Measurements from ENCODE around the gene AGBL4.

AGBL4 gene

GRCh38 chr1:49606082-49606481 lies 417.7 kb downstream of the AGBL4 start:
- no peak for TF ChIP-seq TAF1 (IDR thresholded peaks at IDR 0.05; ENCODE audit: borderline replicate concordance, insufficient read depth, low read length)
- TF ChIP-seq POLR2AphosphoS5 (IDR thresholded peaks at IDR 0.05; ENCODE audit: low read depth, low read length) = no peak
- TF ChIP-seq REST (IDR thresholded peaks at IDR 0.05; ENCODE audit: insufficient read depth in 1 of 2, low read depth in 2 of 2, low read length in 2 of 2) = no peak
- no peak for TF ChIP-seq FOXP2 (optimal IDR thresholded peaks at IDR 0.05; ENCODE audit: borderline replicate concordance, extremely low read depth, extremely low read length, insufficient read depth)
- no peak for TF ChIP-seq SIN3A (IDR thresholded peaks at IDR 0.05; ENCODE audit: borderline replicate concordance, insufficient read depth, low read length)

GRCh38 chr1:49597436-49597835 lies 426.3 kb downstream of the AGBL4 start:
- TF ChIP-seq TAF1 (IDR thresholded peaks at IDR 0.05; ENCODE audit: borderline replicate concordance, insufficient read depth, low read length) (no peak), SIN3A (IDR thresholded peaks at IDR 0.05; ENCODE audit: borderline replicate concordance, insufficient read depth, low read length) (no peak), REST (IDR thresholded peaks at IDR 0.05; ENCODE audit: insufficient read depth in 1 of 2, low read depth in 2 of 2, low read length in 2 of 2) (no peak), FOXP2 (optimal IDR thresholded peaks at IDR 0.05; ENCODE audit: borderline replicate concordance, extremely low read depth, extremely low read length, insufficient read depth) (no peak), POLR2AphosphoS5 (IDR thresholded peaks at IDR 0.05; ENCODE audit: low read depth, low read length) (no peak)

- no peak for TF ChIP-seq REST (IDR thresholded peaks at IDR 0.05; ENCODE audit: insufficient read depth in 1 of 2, low read depth in 2 of 2, low read length in 2 of 2)
- no peak for TF ChIP-seq FOXP2 (optimal IDR thresholded peaks at IDR 0.05; ENCODE audit: borderline replicate concordance, extremely low read depth, extremely low read length, insufficient read depth)
- no peak for TF ChIP-seq POLR2AphosphoS5 (IDR thresholded peaks at IDR 0.05; ENCODE audit: low read depth, low read length)
- no peak for TF ChIP-seq TAF1 (IDR thresholded peaks at IDR 0.05; ENCODE audit: borderline replicate concordance, insufficient read depth, low read length)
- no peak for TF ChIP-seq SIN3A (IDR thresholded peaks at IDR 0.05; ENCODE audit: borderline replicate concordance, insufficient read depth, low read length)
Measured at GRCh38 chr1:49576327-49576901, 447.3 kb downstream of the AGBL4 start.

GRCh38 chr1:49556676-49557234 lies 467.0 kb downstream of the AGBL4 start:
- TF ChIP-seq SIN3A (IDR thresholded peaks at IDR 0.05; ENCODE audit: borderline replicate concordance, insufficient read depth, low read length) (no peak), TAF1 (IDR thresholded peaks at IDR 0.05; ENCODE audit: borderline replicate concordance, insufficient read depth, low read length) (no peak), POLR2AphosphoS5 (IDR thresholded peaks at IDR 0.05; ENCODE audit: low read depth, low read length) (no peak), FOXP2 (optimal IDR thresholded peaks at IDR 0.05; ENCODE audit: borderline replicate concordance, extremely low read depth, extremely low read length, insufficient read depth) (no peak), REST (IDR thresholded peaks at IDR 0.05; ENCODE audit: insufficient read depth in 1 of 2, low read depth in 2 of 2, low read length in 2 of 2) (no peak)
